AG10803 (cell line): ENCODE results near the gene ZSWIM6.
A peak's percentile ranks its signal among the peaks of the same experiment; 100 is the strongest.

Experiments used
- DNase-seq: peaks from one replicate; pipeline ENCODE4 v3.0.0; 2010; ENCODE audit warnings: low read depth
- H3K4me3 ChIP-seq: 2 replicates; pipeline ENCODE4 v1.5.1; 2011; ENCODE audit warnings: mild to moderate bottlenecking, low read length, control low read depth
- CTCF ChIP-seq: conservative IDR thresholded peaks from 2 replicates; pipeline ENCODE4 v1.5.1; 2011; ENCODE audit warnings: mild to moderate bottlenecking, low read length, control low read depth, inconsistent platforms

Gene ZSWIM6

GRCh38 chr5:61331407-61332357 is at the start of gene ZSWIM6:
TSS of gene ZSWIM6 (plus strand) at chr5:61332258. CDS start at chr5:61332273, 15 bp downstream.
- DNase-seq, result peak; percentile 100

GRCh38 chr5:61283471-61283870 is 48.6 kb upstream of the ZSWIM6 start:
- no peak overlapping the region for H3K4me3 ChIP-seq
- DNase-seq, result no peak
- TF ChIP-seq CTCF, result no peak

More at GRCh38 chr5:61331407-61332357, at the start of gene ZSWIM6:
- no peak for TF ChIP-seq CTCF
- H3K4me3 ChIP-seq, result peak within 1 kb of the TSS; percentile 86

- H3K4me3 ChIP-seq, result no peak overlapping the region
- TF ChIP-seq CTCF, result no peak
- peak; percentile 38 for DNase-seq
These were observed 46.5 kb upstream of the ZSWIM6 start for GRCh38 chr5:61285531-61285930.

- no peak overlapping the region for H3K4me3 ChIP-seq
- peak; percentile 74 for DNase-seq
- no peak for TF ChIP-seq CTCF
These were observed 45.5 kb upstream of the ZSWIM6 start for GRCh38 chr5:61286446-61287132.

GRCh38 chr5:61287474-61287873 is 44.6 kb upstream of the ZSWIM6 start:
- no peak for TF ChIP-seq CTCF

GRCh38 chr5:61289241-61289640 is 42.8 kb upstream of the ZSWIM6 start:
- peak; percentile 13; the same call in 1 of the 2 replicates for TF ChIP-seq CTCF
- H3K4me3 ChIP-seq, result no peak overlapping the region
- DNase-seq, result no peak

More at GRCh38 chr5:61287474-61287873, 44.6 kb upstream of the ZSWIM6 start:
- DNase-seq, result no peak
- H3K4me3 ChIP-seq, result no peak overlapping the region
